Mesodermal cell (in vitro differentiated cells): ENCODE data around the gene ARHGAP24.
"Not testable (repeated sequence)": the region's sequence is repeated elsewhere in the genome, so short reads cannot be mapped to it uniquely, and the experiment has no call there.

Experiments used
- H3K27ac ChIP-seq: 2 replicates; pipeline ENCODE4 v1.7.0; 2013; ENCODE audit warnings: mild to moderate bottlenecking, low read depth, low read length, moderate library complexity; ENCODE audit not compliant: severe bottlenecking
- H3K36me3 ChIP-seq: 2 replicates; pipeline ENCODE4 v1.7.1; 2013; ENCODE audit warnings: mild to moderate bottlenecking, low read length, moderate library complexity; ENCODE audit not compliant: control insufficient read depth, insufficient read depth
- H3K4me1 ChIP-seq: one replicate; pipeline ENCODE4 v1.7.1; 2013; ENCODE audit warnings: mild to moderate bottlenecking, low read length; ENCODE audit not compliant: insufficient read depth, control insufficient read depth, poor library complexity, severe bottlenecking
- H3K4me3 ChIP-seq: 2 replicates; pipeline ENCODE4 v1.7.0; 2013; ENCODE audit warnings: low read length, control low read depth, mild to moderate bottlenecking; ENCODE audit not compliant: insufficient read depth, poor library complexity, severe bottlenecking; ENCODE audit errors: extremely low read depth
- H3K9me3 ChIP-seq: 2 replicates; pipeline ENCODE4 v1.7.1; 2013; ENCODE audit warnings: mild to moderate bottlenecking, low read length, moderate library complexity; ENCODE audit not compliant: control insufficient read depth
- WGBS, 2 experiments: methylation state at CpG; one replicate each; pipeline ENCODE4 v1.1.5; 2013; ENCODE audit warnings: missing lambda C conversion rate in 2 of 2; ENCODE audit not compliant: insufficient coverage in 2 of 2; 5-methylcytosine and 5-hydroxymethylcytosine counted together

Gene ARHGAP24

DNA sequence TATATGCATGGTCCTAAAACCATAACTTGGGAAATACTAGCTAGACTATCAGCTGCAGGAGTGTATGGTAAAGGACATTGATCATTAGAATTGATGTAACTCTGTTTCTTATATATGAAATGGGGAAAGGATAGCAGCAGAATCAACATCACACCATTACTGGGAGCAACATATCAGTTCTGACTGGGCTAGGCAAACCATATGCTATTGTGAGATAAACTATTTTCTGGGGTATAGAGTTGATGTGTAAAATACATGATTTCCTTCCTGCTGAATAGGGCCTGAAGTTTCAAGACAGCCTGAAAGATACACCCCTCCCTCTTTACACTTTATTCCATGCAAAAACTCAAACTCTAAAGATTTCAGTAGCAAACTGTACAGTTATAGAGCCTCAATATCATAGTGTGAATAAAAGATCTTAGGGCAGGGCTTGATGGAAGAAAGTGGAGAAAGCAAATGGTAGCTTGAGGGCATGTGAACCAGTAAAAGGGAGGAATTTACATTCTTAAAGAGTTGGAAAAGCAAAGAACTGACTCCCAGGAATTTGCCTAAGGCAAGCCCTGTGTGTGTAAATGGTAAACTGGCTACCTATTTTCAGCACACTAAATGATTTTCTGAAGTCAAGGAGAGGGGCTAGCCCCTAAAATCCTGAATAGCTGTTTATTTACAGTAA, 480.8 kb downstream of the ARHGAP24 start:
- Histone ChIP-seq H3K9me3 (no peaks in the 10 kb centered on the region), H3K36me3 (no peaks in the 10 kb centered on the region), H3K4me1 (peaks cover 7% of the 10 kb centered on the region), H3K27ac (no peak overlapping the region), H3K4me3 (no peak overlapping the region)

- no peaks in the 10 kb centered on the region for H3K9me3 ChIP-seq
- no peak overlapping the region for H3K4me3 ChIP-seq
- 95 to 96% methylated on average over 8 to 16 of the region's 17 CpGs for WGBS, 2 experiments
- no peaks in the 10 kb centered on the region for H3K36me3 ChIP-seq
- H3K27ac ChIP-seq: no peak overlapping the region
- H3K4me1 ChIP-seq: peaks cover 7% of the 10 kb centered on the region
Measured at GRCh38 chr4:85956293-85956945, 481.5 kb downstream of the ARHGAP24 start.

DNA sequence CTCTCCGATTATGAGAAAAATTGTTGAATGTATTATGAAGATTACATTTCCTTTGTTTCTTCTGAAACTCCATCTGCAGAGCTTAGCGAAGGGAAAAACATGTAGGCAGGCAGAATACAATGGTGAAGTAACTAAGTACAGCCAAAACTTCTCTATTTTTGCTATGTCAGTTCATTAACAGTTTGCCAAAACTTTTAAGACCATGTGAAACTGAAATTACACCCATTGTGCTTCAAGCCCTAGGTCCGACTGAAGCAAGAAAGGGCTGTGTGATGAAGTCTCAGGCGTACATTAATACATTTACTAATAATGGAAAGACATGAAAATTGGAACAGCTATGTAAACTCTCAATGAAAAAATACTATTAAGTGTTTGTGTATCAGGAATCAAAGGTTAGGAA, 486.9 kb downstream of the ARHGAP24 start:
- no peak overlapping the region for H3K27ac ChIP-seq
- H3K4me3 ChIP-seq: no peak overlapping the region
- no peaks in the 10 kb centered on the region for H3K36me3 ChIP-seq
- no peaks in the 10 kb centered on the region for H3K9me3 ChIP-seq
- WGBS, 2 experiments: 83% methylated on average over 1 of the region's 4 CpGs; no CpG with 5 or more reads in 1 of the 2 experiments
- H3K4me1 ChIP-seq: no peaks in the 10 kb centered on the region

DNA sequence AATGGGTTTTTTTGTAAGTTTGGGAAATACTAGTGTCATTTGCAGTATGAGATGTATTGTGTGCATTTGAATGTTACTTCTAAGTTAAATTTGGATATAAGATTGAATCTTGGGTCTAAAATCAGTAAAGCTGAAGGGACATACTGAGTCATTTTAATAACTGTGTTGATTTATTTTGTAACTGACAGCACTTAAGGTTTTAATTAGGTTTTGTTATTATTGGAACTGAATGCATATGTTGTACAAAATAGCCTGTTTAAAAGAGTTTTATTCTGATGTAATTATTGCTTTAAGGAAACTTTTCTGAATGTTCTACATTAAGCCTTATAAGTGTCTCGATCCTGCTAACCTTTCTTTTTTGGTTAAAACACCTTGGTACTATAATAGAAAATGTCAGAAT, 488.3 kb downstream of the ARHGAP24 start:
- Histone ChIP-seq H3K4me1 (peaks cover 4% of the 10 kb centered on the region), H3K4me3 (no peak overlapping the region), H3K36me3 (no peaks in the 10 kb centered on the region), H3K9me3 (no peaks in the 10 kb centered on the region), H3K27ac (no peak overlapping the region)
- no CpG with 5 or more reads among the region's 1 CpG for WGBS, 2 experiments

- Histone ChIP-seq H3K27ac (no peak overlapping the region), H3K36me3 (no peaks in the 10 kb centered on the region), H3K4me3 (no peak overlapping the region), H3K9me3 (no peaks in the 10 kb centered on the region), H3K4me1 (peaks cover 4% of the 10 kb centered on the region)
Measured at GRCh38 chr4:85964298-85964697, 489.3 kb downstream of the ARHGAP24 start.

- H3K36me3 ChIP-seq, H3K9me3 ChIP-seq, H3K4me1 ChIP-seq, H3K27ac ChIP-seq, H3K4me3 ChIP-seq: not testable (repeated sequence)
- 86 to 95% methylated on average over 2 to 3 of the region's 4 CpGs for WGBS, 2 experiments
Measured at GRCh38 chr4:85965017-85965416, 490.1 kb downstream of the ARHGAP24 start.

DNA sequence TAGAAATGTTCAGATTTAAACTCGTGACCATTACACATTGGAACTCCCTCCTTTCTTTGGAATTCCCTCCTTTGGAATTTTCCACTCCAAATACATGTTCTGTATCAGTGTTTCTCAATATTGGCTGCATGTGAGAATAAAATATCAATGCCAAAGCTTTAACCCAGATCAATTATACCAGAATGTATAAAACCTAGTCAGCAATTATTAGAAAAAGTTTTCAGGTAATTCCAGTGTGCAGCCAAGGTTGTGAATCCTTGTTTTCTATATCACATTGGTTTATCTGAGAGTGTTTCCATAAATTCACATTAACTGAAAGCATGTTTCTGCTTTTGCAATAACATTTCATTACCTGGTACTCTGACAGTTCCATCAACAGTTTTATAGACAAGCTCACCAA, 490.6 kb downstream of the ARHGAP24 start:
- Histone ChIP-seq H3K4me1 (peaks cover 4% of the 10 kb centered on the region), H3K4me3 (no peak overlapping the region), H3K36me3 (no peaks in the 10 kb centered on the region), H3K27ac (no peak overlapping the region), H3K9me3 (no peaks in the 10 kb centered on the region)
- 80% methylated on average over 1 of the region's 1 CpG; no CpG with 5 or more reads in 1 of the 2 experiments for WGBS, 2 experiments

DNA sequence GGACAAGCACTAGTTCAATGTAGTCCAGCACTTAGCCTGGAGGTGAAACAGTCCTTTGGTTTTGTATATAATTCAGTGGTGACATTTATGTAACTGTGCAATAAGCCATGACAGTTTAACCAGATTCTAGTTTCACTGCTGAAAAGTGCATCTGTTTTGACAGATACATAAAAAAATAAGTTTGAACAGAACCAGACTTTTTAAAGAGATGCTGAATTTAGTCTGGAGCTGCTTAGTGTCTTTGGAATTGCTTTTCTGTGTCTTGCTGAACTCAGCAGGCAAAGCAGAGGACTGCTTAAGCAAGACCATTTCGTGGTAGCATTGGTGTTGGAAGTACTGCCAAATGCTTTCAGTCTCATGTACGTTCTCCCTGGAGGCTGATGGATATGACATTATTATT, 491.4 kb downstream of the ARHGAP24 start:
- Histone ChIP-seq H3K4me3 (no peak overlapping the region), H3K4me1 (peaks cover 4% of the 10 kb centered on the region)
- 88% methylated on average over 1 of the region's 2 CpGs; no CpG with 5 or more reads in 1 of the 2 experiments for WGBS, 2 experiments

DNA sequence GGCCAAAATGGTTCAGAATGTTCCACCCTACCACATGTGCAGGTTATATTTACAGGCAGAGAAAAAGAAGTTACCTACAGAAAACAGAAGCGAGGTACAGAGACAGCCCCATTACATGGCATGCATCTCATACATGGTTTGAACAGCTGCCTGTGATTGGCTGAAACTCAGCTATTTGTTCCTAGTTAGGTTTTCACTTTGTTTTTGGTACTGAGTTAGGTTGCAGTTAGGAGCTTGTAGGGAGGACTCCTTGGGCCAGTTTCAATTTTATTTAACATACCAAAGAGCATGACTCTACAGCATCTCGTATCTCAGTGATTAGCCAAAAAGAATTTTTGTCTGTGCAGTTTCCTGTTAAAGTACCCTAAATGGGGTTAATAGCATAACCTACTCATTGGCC, 492.9 kb downstream of the ARHGAP24 start:
- Histone ChIP-seq H3K27ac (no peak overlapping the region), H3K4me1 (peaks cover 4% of the 10 kb centered on the region), H3K36me3 (no peaks in the 10 kb centered on the region), H3K9me3 (no peaks in the 10 kb centered on the region), H3K4me3 (no peak overlapping the region)
- 80% methylated on average over 1 of the region's 2 CpGs; no CpG with 5 or more reads in 1 of the 2 experiments for WGBS, 2 experiments

More for the DNA sequence above, 491.4 kb downstream of the ARHGAP24 start:
- H3K27ac ChIP-seq: no peak overlapping the region
- H3K9me3 ChIP-seq: no peaks in the 10 kb centered on the region
- no peaks in the 10 kb centered on the region for H3K36me3 ChIP-seq

DNA sequence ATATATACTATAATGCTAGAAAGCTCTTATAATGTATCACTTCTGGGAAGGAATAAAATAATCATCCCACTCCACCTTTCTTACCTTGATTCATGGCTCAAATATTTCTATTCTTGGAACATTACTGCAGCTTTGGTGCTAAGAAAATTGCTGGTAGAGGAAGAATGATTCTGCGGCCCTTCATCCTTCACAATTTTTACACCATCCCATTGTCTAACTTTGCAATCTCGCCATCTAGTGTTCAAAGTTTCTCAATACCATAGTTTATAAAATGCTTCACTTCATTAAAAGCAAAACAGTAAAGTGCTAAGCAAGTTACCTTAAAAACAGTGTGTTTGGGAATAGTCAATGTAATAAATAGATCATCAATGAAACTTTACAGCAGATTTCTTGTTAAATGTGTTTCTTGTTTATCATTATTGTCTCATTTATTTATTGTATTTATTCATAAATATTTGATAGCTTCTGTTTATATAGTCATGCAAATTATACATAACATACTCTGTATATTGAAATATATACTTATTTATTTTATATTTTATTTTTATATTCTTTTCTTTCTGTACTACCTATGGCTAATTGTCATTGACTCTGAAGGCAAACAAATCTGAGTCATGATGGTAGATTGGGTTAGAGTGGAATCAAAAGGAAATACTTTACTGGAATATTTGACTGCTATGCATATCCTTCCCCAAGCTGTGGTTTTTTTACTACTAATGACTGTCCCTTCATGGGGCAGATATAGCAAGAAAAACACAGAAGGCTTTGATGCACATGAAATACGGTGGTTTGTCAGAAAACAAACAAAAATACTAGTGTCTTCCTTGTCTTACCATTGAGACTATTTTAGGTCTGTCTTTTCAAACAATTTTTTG, 494.2 kb downstream of the ARHGAP24 start:
- Histone ChIP-seq H3K4me3 (no peak overlapping the region), H3K9me3 (no peaks in the 10 kb centered on the region), H3K27ac (no peak overlapping the region), H3K36me3 (no peaks in the 10 kb centered on the region), H3K4me1 (peaks cover 4% of the 10 kb centered on the region)
- no CpG with 5 or more reads among the region's 3 CpGs for WGBS, 2 experiments
